CD4-positive, alpha-beta T cell (primary cell): ENCODE results near the gene ADGRE2. TPM values are rescaled to one million over a fixed set of nuclear protein-coding genes. Genes with fewer than 3 reads are reported as not detected.
A peak's percentile ranks its signal among the peaks of the same experiment; 100 is the strongest.
"Not testable (repeated sequence)": the region's sequence is repeated elsewhere in the genome, so short reads cannot be mapped to it uniquely, and the experiment has no call there.

Experiments
- ATAC-seq: fragments of 200-7000 bp; cut with Tn5 transposase; one replicate; pipeline ENCODE4 v1.10.0; 2022; ENCODE audit warnings: mild to moderate bottlenecking; ENCODE audit not compliant: poor library complexity
- CTCF ChIA-PET: fragments of 350-600 bp; sonication (Branson Sonifier 250); formaldehyde crosslinking; loops from one replicate; lab custom pipeline; 2021; ENCODE audit warnings: antibody characterized with exemption, inconsistent platforms; lab: Charles Lee
- POLR2A ChIA-PET: fragments of 350-600 bp; sonication (Branson Sonifier 250); formaldehyde crosslinking; loops from one replicate; lab custom pipeline; 2021; ENCODE audit warnings: antibody characterized with exemption, inconsistent platforms; lab: Charles Lee
- DNase-seq, 14 experiments: peaks; one replicate each; pipeline ENCODE4 v3.0.0-alpha.2; 2013 to 2020; ENCODE audit warnings: mixed read lengths in 2 of 14
- H3K27ac ChIP-seq, 2 donors: one replicate each; pipeline versions ENCODE4 v1.5.1 to v1.7.0; 2013; ENCODE audit warnings: low read length in 2 of 2, low read depth in 1 of 2, mild to moderate bottlenecking in 1 of 2
- H3K27me3 ChIP-seq, 2 experiments: 1 replicate in 1 of 2; 2 replicates in 1 of 2; pipeline versions ENCODE4 v1.6.1 to v1.7.0; 2013; ENCODE audit warnings: low read length in 2 of 2, control low read depth in 1 of 2, mild to moderate bottlenecking in 1 of 2, moderate library complexity in 1 of 2; ENCODE audit not compliant: insufficient read depth in 2 of 2, control insufficient read depth in 1 of 2
- H3K36me3 ChIP-seq: one replicate; pipeline ENCODE4 v1.6.1; 2013; ENCODE audit warnings: low read length, control low read depth; ENCODE audit not compliant: insufficient read depth
- H3K4me1 ChIP-seq: one replicate; pipeline ENCODE4 v1.6.1; 2013; ENCODE audit warnings: low read length, control low read depth; ENCODE audit not compliant: insufficient read depth
- H3K4me3 ChIP-seq: one replicate; pipeline ENCODE4 v1.5.1; 2013; ENCODE audit warnings: mild to moderate bottlenecking, low read length, moderate library complexity
- H3K9me3 ChIP-seq, 2 experiments: 1 replicate in 1 of 2; 2 replicates in 1 of 2; pipeline versions ENCODE4 v1.6.1 to v1.7.0; 2013; ENCODE audit warnings: low read length in 2 of 2, mild to moderate bottlenecking in 2 of 2, control low read depth in 1 of 2, moderate library complexity in 1 of 2; ENCODE audit not compliant: control insufficient read depth in 1 of 2, insufficient read depth in 1 of 2
- H3K27ac Mint-ChIP-seq: one replicate; pipeline ENCODE4 v1.8.0; 2020; ENCODE audit warnings: mixed read lengths
- H3K27me3 Mint-ChIP-seq: one replicate; pipeline ENCODE4 v1.8.0; 2021; ENCODE audit warnings: mixed read lengths
- H3K36me3 Mint-ChIP-seq: one replicate; pipeline ENCODE4 v1.8.0; 2021; ENCODE audit warnings: low read depth, mixed read lengths
- H3K4me1 Mint-ChIP-seq: one replicate; pipeline ENCODE4 v1.8.0; 2021; ENCODE audit warnings: low read depth, mixed read lengths
- H3K4me3 Mint-ChIP-seq: one replicate; pipeline ENCODE4 v1.8.0; 2020; ENCODE audit warnings: mild to moderate bottlenecking, mixed read lengths
- H3K9me3 Mint-ChIP-seq: one replicate; pipeline ENCODE4 v1.8.0; 2020; ENCODE audit warnings: mixed read lengths
- CTCF ChIP-seq: fragments of 200-600 bp; IDR thresholded peaks from one replicate; pipeline ENCODE4 v1.8.0; 2022; ENCODE audit warnings: antibody characterized with exemption, mild to moderate bottlenecking
- intact Hi-C, 2 experiments: fragments of 100-400 bp; cut with DNase I in 1 of 2; cut with micrococcal nuclease in 1 of 2; formaldehyde crosslinking; loops; one replicate each; pipeline versions ENCODE4 v1.15.1 to v1.9.0; 2023 to 2025; cut with DNase I, micrococcal nuclease
- total RNA-seq, 174 experiments: library from RNA in 2 of 174; stranded (reverse) in 2 of 174; gene quantifications; one replicate each; pipeline ENCODE4 v1.2.3 and lab custom pipeline; 2021 to 2026

The ADGRE2 gene
- total RNA-seq, 2 experiments from 2014 or later: 3.0 to 3.8 TPM

- no peaks in the 10 kb centered on the region for H3K4me1 Mint-ChIP-seq
- H3K27me3 Mint-ChIP-seq: peaks cover 16% of the 10 kb centered on the region
- H3K27me3 ChIP-seq: peaks cover 0 to 8% of the 10 kb centered on the region in 2 experiments
- H3K4me3 ChIP-seq: no peak overlapping the region
- no peak overlapping the region for H3K4me3 Mint-ChIP-seq
- no peak for TF ChIP-seq CTCF
- no peaks in the 10 kb centered on the region for H3K36me3 Mint-ChIP-seq
- no peak overlapping the region for H3K27ac ChIP-seq
- POLR2A ChIA-PET: no interaction called here
- no peaks in the 10 kb centered on the region for H3K36me3 ChIP-seq
- H3K27ac Mint-ChIP-seq: no peak overlapping the region
- intact Hi-C loops: no loop called here
- no peaks in the 10 kb centered on the region for H3K4me1 ChIP-seq
- ATAC-seq: no peak
- no peak for DNase-seq
- no peaks in the 10 kb centered on the region for H3K9me3 Mint-ChIP-seq
- CTCF ChIA-PET: interaction anchor here (0.6 kb wide), 1 partner anchor 208 kb away, joined by 6 read pairs; no protein-coding TSS in a partner anchor
- H3K9me3 ChIP-seq: no peaks in the 10 kb centered on the region
Measured at GRCh38 chr19:14796021-14796420, 17.7 kb upstream of the ADGRE2 start.

- Mint-ChIP-seq H3K27ac (no peak overlapping the region), H3K4me3 (no peak overlapping the region), H3K27me3 (peaks cover 15% of the 10 kb centered on the region), H3K4me1 (no peaks in the 10 kb centered on the region), H3K9me3 (no peaks in the 10 kb centered on the region), H3K36me3 (no peaks in the 10 kb centered on the region)
- CTCF ChIA-PET: no interaction called here
- H3K4me3 ChIP-seq: no peak overlapping the region
- H3K9me3 ChIP-seq: no peaks in the 10 kb centered on the region
- peaks cover 0 to 8% of the 10 kb centered on the region in 2 experiments for H3K27me3 ChIP-seq
- H3K27ac ChIP-seq: no peak overlapping the region
- ATAC-seq: no peak
- POLR2A ChIA-PET: no interaction called here
- intact Hi-C loops: no loop called here
- DNase-seq: peak in 2 of 14 experiments; percentile 13 to 28
- no peaks in the 10 kb centered on the region for H3K4me1 ChIP-seq
- H3K36me3 ChIP-seq: no peaks in the 10 kb centered on the region
- no peak for TF ChIP-seq CTCF
Measured at GRCh38 chr19:14795078-14795721, 16.8 kb upstream of the ADGRE2 start.

DNA sequence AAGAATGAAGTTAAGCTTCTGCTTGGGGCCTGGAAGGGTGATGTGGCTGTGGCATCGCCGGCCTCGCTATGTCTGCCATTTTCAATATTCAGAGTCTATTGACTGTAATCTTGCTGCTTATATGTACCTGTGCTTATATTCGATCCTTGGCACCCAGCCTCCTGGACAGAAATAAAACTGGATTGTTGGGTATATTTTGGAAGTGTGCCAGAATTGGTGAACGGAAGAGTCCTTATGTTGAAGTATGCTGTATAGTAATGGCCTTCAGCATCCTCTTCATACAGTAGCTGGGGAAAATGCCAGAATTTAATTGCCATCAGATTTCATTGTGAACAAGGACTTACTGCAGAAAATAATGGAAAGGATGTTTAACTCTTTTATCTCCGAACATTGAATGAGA lies 13.9 kb upstream of the ADGRE2 start:
- H3K4me3 Mint-ChIP-seq, H3K9me3 Mint-ChIP-seq, DNase-seq, H3K27me3 Mint-ChIP-seq, intact Hi-C loops, CTCF ChIA-PET, H3K27ac Mint-ChIP-seq, H3K27me3 ChIP-seq, H3K4me1 ChIP-seq, H3K36me3 ChIP-seq, H3K9me3 ChIP-seq, ATAC-seq, H3K27ac ChIP-seq, H3K36me3 Mint-ChIP-seq, POLR2A ChIA-PET, H3K4me1 Mint-ChIP-seq, H3K4me3 ChIP-seq: not testable (repeated sequence)
